ENCODE data around the gene CD96.

CD96 gene

GRCh38 chr3:111577798-111578685 lies 36.0 kb downstream of the CD96 start:
- TF ChIP-seq GATA2 (IDR thresholded peaks at IDR 0.05; ENCODE audit: low read depth, low read length) (no peak), GATA3 (IDR thresholded peaks at IDR 0.05; ENCODE audit: low read depth, low read length) (no peak)

DNA sequence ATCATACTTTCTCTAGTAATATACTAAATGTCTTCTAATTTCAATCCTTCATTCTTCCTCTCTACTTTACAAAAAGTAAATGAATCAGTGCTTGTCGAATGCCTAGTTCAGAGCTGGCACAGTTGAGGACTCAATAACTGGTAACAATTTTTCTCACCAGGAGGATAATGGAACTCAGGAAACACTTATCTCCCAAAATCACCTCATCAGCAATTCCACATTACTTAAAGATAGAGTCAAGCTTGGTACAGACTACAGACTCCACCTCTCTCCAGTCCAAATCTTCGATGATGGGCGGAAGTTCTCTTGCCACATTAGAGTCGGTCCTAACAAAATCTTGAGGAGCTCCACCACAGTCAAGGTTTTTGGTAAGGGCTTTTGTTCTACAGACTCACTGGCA lies 36.9 kb downstream of the CD96 start:
- TF ChIP-seq GATA3 (IDR thresholded peaks at IDR 0.05; ENCODE audit: low read depth, low read length): no peak

DNA sequence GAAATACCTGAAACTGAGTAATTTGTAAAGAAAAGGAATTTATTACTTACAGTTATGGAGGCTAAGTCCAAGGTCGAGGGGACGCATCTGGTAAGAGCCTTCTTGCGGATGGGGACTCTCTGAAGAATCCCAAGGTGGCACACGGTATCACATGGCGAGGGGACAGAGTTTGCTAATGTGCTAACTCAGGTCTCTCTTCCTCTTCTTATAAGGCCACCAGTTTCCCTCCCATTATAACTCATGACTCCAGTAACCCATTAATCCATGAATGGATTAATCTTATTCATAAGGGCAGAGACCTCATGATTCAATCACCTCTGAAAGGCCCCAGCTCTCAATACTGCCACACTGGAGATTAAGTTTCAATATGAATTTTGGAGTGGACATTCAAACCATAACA lies 37.5 kb downstream of the CD96 start:
- TF ChIP-seq GATA3 (IDR thresholded peaks at IDR 0.05; ENCODE audit: low read depth, low read length) (no peak), GATA2 (IDR thresholded peaks at IDR 0.05; ENCODE audit: low read depth, low read length) (no peak)

DNA sequence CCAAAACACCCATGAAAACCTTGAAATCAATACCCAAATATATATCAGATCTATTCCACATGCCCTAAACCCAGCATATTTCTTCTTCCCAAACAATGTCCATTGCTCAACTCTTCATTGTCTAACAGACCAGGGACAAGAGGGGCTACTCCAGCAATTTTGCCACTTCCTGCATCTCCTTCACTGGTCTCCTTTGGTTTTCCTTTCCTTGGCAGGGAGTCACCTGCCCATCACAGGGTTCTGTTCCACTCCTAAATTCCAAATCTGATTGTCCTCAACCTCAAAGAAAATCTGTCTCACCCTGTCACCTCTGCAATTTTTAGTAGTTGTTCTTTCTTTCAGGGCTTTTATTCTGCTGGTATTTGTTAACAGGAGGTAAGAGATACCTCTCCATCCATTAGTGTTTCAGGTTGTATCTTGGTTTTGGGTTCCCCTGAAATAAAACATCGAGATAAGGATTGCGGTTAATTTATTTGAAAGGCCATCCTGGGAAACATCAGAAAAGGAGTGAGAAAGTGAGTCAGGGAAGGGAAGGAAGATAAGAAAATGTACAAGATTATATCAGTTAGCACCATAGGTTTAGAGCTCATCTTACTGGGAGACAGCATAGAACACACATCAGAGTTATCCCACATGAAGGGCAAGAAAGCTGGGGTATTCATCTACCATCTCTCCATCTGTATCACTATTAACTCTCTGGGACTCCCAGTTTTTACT lies 39.6 kb downstream of the CD96 start:
- TF ChIP-seq GATA2 (IDR thresholded peaks at IDR 0.05; ENCODE audit: low read depth, low read length): no peak
- no peak for TF ChIP-seq GATA3 (IDR thresholded peaks at IDR 0.05; ENCODE audit: low read depth, low read length)

DNA sequence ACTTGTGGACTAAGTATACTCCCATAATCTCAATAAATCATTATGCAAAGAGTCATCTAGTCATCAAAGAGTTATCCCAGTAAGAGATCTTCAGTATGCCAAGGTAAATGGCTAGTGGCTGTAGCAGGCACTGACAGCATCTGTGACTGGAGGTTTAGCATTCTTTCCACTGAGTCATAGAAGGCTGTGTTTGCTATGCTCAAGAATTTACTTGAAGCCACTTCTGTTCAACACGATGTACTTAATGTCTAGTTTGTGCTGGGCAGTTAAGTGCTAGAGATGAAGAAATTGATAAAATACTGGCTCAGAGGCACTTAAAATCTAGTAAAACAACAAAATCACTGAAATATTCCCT lies 40.1 kb downstream of the CD96 start:
- TF ChIP-seq GATA3 (IDR thresholded peaks at IDR 0.05; ENCODE audit: low read depth, low read length) (no peak), GATA2 (IDR thresholded peaks at IDR 0.05; ENCODE audit: low read depth, low read length) (no peak)

- TF ChIP-seq GATA3 (IDR thresholded peaks at IDR 0.05; ENCODE audit: low read depth, low read length) (no peak), GATA2 (IDR thresholded peaks at IDR 0.05; ENCODE audit: low read depth, low read length) (no peak)
These were observed 42.7 kb downstream of the CD96 start for GRCh38 chr3:111584744-111585143.

GRCh38 chr3:111585217-111585616 lies 43.2 kb downstream of the CD96 start:
- TF ChIP-seq GATA2 (IDR thresholded peaks at IDR 0.05; ENCODE audit: low read depth, low read length) (no peak), GATA3 (IDR thresholded peaks at IDR 0.05; ENCODE audit: low read depth, low read length) (no peak)

GRCh38 chr3:111588527-111588926 lies 46.5 kb downstream of the CD96 start:
- no peak for TF ChIP-seq GATA2 (IDR thresholded peaks at IDR 0.05; ENCODE audit: low read depth, low read length)
- TF ChIP-seq GATA3 (IDR thresholded peaks at IDR 0.05; ENCODE audit: low read depth, low read length): no peak

DNA sequence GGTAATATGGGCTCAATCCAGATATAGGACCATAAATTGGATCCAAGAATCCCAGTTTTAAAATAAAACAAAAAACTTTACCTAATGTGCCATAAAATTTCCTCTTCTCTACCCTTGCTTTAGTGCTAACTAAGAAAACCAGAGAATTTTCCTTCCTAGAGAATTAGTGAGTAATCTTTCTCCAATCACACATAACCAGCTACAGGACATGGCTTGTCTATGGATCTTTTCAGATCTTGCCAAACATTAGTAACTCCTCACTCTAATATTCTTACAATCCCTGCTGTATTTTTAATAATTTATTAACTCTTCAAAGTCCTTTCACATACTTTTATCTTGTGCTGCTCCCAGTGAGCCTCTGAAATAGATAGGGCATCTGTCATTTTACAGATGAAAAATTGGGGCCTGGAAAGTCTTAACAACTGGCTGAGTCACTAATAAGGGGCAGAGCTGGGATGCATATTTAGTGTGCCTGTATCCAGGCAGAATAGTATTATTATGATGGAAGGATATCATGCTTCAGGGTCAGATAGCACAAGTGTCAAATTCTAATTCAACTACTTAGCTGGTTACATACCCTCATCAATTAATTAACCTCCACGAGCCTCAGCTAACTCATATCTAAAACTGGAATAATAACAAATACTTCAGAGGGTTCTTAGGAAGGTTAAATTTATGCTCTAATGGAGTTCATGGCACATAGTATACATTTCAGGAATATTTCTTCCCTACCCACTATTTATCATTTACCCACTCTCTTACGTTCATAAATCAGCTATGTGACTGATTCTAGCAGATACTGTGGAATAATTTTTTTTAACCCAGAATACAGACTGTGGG lies 47.5 kb downstream of the CD96 start:
- no peak for TF ChIP-seq GATA2 (IDR thresholded peaks at IDR 0.05; ENCODE audit: low read depth, low read length)
- TF ChIP-seq GATA3 (IDR thresholded peaks at IDR 0.05; ENCODE audit: low read depth, low read length): no peak

GRCh38 chr3:111590143-111590491 lies 48.1 kb downstream of the CD96 start:
- no peak for TF ChIP-seq GATA2 (IDR thresholded peaks at IDR 0.05; ENCODE audit: low read depth, low read length)
- TF ChIP-seq GATA3 (IDR thresholded peaks at IDR 0.05; ENCODE audit: low read depth, low read length): no peak

GRCh38 chr3:111591555-111591954 lies 49.6 kb downstream of the CD96 start:
- no peak for TF ChIP-seq GATA3 (IDR thresholded peaks at IDR 0.05; ENCODE audit: low read depth, low read length)
- TF ChIP-seq GATA2 (IDR thresholded peaks at IDR 0.05; ENCODE audit: low read depth, low read length): no peak

GRCh38 chr3:111592143-111592542 lies 50.1 kb downstream of the CD96 start:
- TF ChIP-seq GATA3 (IDR thresholded peaks at IDR 0.05; ENCODE audit: low read depth, low read length) (no peak), GATA2 (IDR thresholded peaks at IDR 0.05; ENCODE audit: low read depth, low read length) (no peak)

GRCh38 chr3:111592936-111593335 lies 50.9 kb downstream of the CD96 start:
- no peak for TF ChIP-seq GATA3 (IDR thresholded peaks at IDR 0.05; ENCODE audit: low read depth, low read length)
- no peak for TF ChIP-seq GATA2 (IDR thresholded peaks at IDR 0.05; ENCODE audit: low read depth, low read length)

- TF ChIP-seq GATA2 (IDR thresholded peaks at IDR 0.05; ENCODE audit: low read depth, low read length): no peak
- no peak for TF ChIP-seq GATA3 (IDR thresholded peaks at IDR 0.05; ENCODE audit: low read depth, low read length)
These were observed 51.7 kb downstream of the CD96 start for GRCh38 chr3:111593666-111594065.
